GM23338 (cell line): ENCODE measurements around the gene CAMTA1. TPM values are rescaled to one million over a fixed set of nuclear protein-coding genes. Genes with fewer than 3 reads are reported as not detected.

Experiments used
- ATAC-seq: fragments of 200-7000 bp; cut with Tn5 transposase; 3 replicates; pipeline ENCODE4 v1.9.1; 2020
- DNase-seq: peaks from one replicate; pipeline ENCODE4 v3.0.0-alpha.2; 2015; ENCODE audit warnings: low spot score
- H2AFZ ChIP-seq: fragments of 200-600 bp; sonication (generic); 2 replicates; pipeline ENCODE4 v1.8.0; 2016; ENCODE audit warnings: antibody characterized with exemption, mild to moderate bottlenecking, moderate library complexity
- H3F3A ChIP-seq: fragments of 200-600 bp; sonication (generic); replicated peaks from 2 replicates; pipeline ENCODE4 v1.8.0; 2017; ENCODE audit warnings: antibody characterized with exemption, mixed run types, low read depth
- H3K27ac ChIP-seq: fragments of 200-600 bp; sonication (generic); 2 replicates; pipeline ENCODE4 v1.6.1; 2016; ENCODE audit warnings: low read depth
- H3K27me3 ChIP-seq: fragments of 200-600 bp; sonication (generic); 2 replicates; pipeline ENCODE4 v1.8.0; 2016; ENCODE audit warnings: mild to moderate bottlenecking, mixed run types, moderate library complexity; ENCODE audit not compliant: insufficient read depth
- H3K36me3 ChIP-seq: fragments of 200-600 bp; sonication (generic); 2 replicates; pipeline ENCODE4 v1.8.0; 2016; ENCODE audit warnings: mild to moderate bottlenecking; ENCODE audit not compliant: insufficient read depth
- H3K4me1 ChIP-seq: fragments of 200-600 bp; sonication (generic); 2 replicates; pipeline ENCODE4 v1.8.0; 2016; ENCODE audit warnings: mild to moderate bottlenecking, moderate library complexity; ENCODE audit not compliant: insufficient read depth
- H3K4me2 ChIP-seq: fragments of 200-600 bp; sonication (generic); 2 replicates; pipeline ENCODE4 v1.7.1; 2017; ENCODE audit warnings: mixed run types
- H3K4me3 ChIP-seq: fragments of 200-600 bp; sonication (generic); 2 replicates; pipeline ENCODE4 v1.6.1; 2016; ENCODE audit warnings: mixed run types
- H3K79me2 ChIP-seq: fragments of 200-600 bp; sonication (generic); replicated peaks from 2 replicates; pipeline ENCODE4 v1.8.0; 2017; ENCODE audit warnings: mild to moderate bottlenecking; ENCODE audit not compliant: insufficient read depth
- H3K9me2 ChIP-seq: fragments of 200-600 bp; sonication (generic); 2 replicates; pipeline ENCODE4 v1.8.0; 2017; ENCODE audit not compliant: insufficient read depth
- H4K20me1 ChIP-seq: fragments of 200-600 bp; sonication (generic); replicated peaks from 2 replicates; pipeline ENCODE4 v1.8.0; 2017; ENCODE audit warnings: mild to moderate bottlenecking; ENCODE audit not compliant: insufficient read depth
- H3K27ac Mint-ChIP-seq: 2 replicates; pipeline ENCODE4 v1.8.0; 2020; ENCODE audit warnings: inconsistent platforms, mild to moderate bottlenecking, moderate library complexity, mixed read lengths
- H3K27me3 Mint-ChIP-seq: 3 replicates; pipeline ENCODE4 v1.8.0; 2022; ENCODE audit warnings: low read depth, mild to moderate bottlenecking, moderate library complexity, mixed read lengths, inconsistent platforms; ENCODE audit not compliant: insufficient read depth, poor library complexity
- H3K36me3 Mint-ChIP-seq: 3 replicates; pipeline ENCODE4 v1.8.0; 2021; ENCODE audit warnings: low read depth, mild to moderate bottlenecking, inconsistent platforms, moderate library complexity, mixed read lengths
- H3K4me1 Mint-ChIP-seq: 3 replicates; pipeline ENCODE4 v1.8.0; 2020; ENCODE audit warnings: mild to moderate bottlenecking, inconsistent platforms, mixed read lengths
- H3K4me3 Mint-ChIP-seq: 3 replicates; pipeline ENCODE4 v1.8.0; 2021; ENCODE audit warnings: moderate library complexity, mild to moderate bottlenecking, inconsistent platforms, mixed read lengths
- H3K9me3 Mint-ChIP-seq: 3 replicates; pipeline ENCODE4 v1.8.0; 2020; ENCODE audit warnings: moderate library complexity, mild to moderate bottlenecking, inconsistent platforms, mixed read lengths
- CREB1 ChIP-seq: fragments of 250-450 bp; sonication (Bioruptor Pico); IDR thresholded peaks from 2 replicates; pipeline ENCODE4 v1.5.0; 2020; ENCODE audit warnings: low read depth, mild to moderate bottlenecking, moderate library complexity
- CTCF ChIP-seq, 2 experiments: fragments of 200-600 bp in 1 of 2; sonication (generic) in 1 of 2; conservative IDR thresholded peaks; 2 replicates each; pipeline versions ENCODE4 v1.5.1 to v1.6.1; 2016 to 2017; ENCODE audit warnings: antibody characterized with exemption in 2 of 2, low read depth in 2 of 2, mild to moderate bottlenecking in 2 of 2, moderate library complexity in 1 of 2
- ETS1 ChIP-seq: IDR thresholded peaks from 2 replicates; pipeline ENCODE4 v1.6.1; 2016; ENCODE audit warnings: antibody characterized with exemption
- EZH2 ChIP-seq: fragments of 200-600 bp; sonication (generic); IDR thresholded peaks from one replicate; pipeline ENCODE4 v1.8.0; 2017; ENCODE audit warnings: antibody characterized with exemption, mild to moderate bottlenecking, low read depth; ENCODE audit not compliant: unreplicated experiment
- EZH2phosphoT487 ChIP-seq: fragments of 200-600 bp; sonication (generic); IDR thresholded peaks from one replicate; pipeline ENCODE4 v1.8.1; 2018; ENCODE audit warnings: antibody characterized with exemption; ENCODE audit not compliant: unreplicated experiment
- JUNB ChIP-seq: IDR thresholded peaks from one replicate; pipeline ENCODE4 v1.6.1; 2016; ENCODE audit warnings: antibody characterized with exemption; ENCODE audit not compliant: unreplicated experiment
- NANOG ChIP-seq: IDR thresholded peaks from 2 replicates; pipeline ENCODE4 v1.6.1; 2016; ENCODE audit warnings: antibody characterized with exemption, borderline replicate concordance
- POLR2AphosphoS5 ChIP-seq: IDR thresholded peaks from 2 replicates; pipeline ENCODE4 v1.6.1; 2016; ENCODE audit warnings: antibody characterized with exemption, low read depth
- STAT1 ChIP-seq: IDR thresholded peaks from one replicate; pipeline ENCODE4 v1.6.1; 2016; ENCODE audit warnings: antibody characterized with exemption; ENCODE audit not compliant: unreplicated experiment
- ZNF114 ChIP-seq: fragments of 250-450 bp; sonication (Bioruptor Pico); IDR thresholded peaks from 2 replicates; pipeline ENCODE4 v1.5.0; 2020; ENCODE audit warnings: mild to moderate bottlenecking, moderate library complexity
- ZNF331 ChIP-seq: fragments of 250-450 bp; sonication (Bioruptor Pico); IDR thresholded peaks from 2 replicates; pipeline ENCODE4 v1.5.0; 2020; ENCODE audit warnings: low read depth, mild to moderate bottlenecking, moderate library complexity
- ZNF462 ChIP-seq: fragments of 250-450 bp; sonication (Bioruptor Pico); IDR thresholded peaks from 2 replicates; pipeline ENCODE4 v1.5.0; 2020; ENCODE audit warnings: mild to moderate bottlenecking, moderate library complexity
- polyA plus RNA-seq: library from polyadenylated mRNA; unstranded; fragments of >200 nt; fragmentation: Nextera tagmentation; extraction: Ambion mirVana; gene quantifications from 2 replicates; pipeline ENCODE4 v1.2.1, GENCODE V29; 2016
- total RNA-seq: library from RNA; depleted of rRNA; stranded (reverse); fragments of >200 nt; shearing (Covaris generic); gene quantifications from 2 replicates; pipeline ENCODE4 v1.2.3, GENCODE V29; 2014
- TF ChIP-seq, protein P1 (sequence below): IDR thresholded peaks from one replicate; pipeline ENCODE4 v1.6.1; 2018; ENCODE audit warnings: antibody characterized with exemption; ENCODE audit not compliant: unreplicated experiment

The CAMTA1 gene
- total and polyA plus RNA-seq, 2 experiments from 2014 or later: 115 to 519 TPM

DNA sequence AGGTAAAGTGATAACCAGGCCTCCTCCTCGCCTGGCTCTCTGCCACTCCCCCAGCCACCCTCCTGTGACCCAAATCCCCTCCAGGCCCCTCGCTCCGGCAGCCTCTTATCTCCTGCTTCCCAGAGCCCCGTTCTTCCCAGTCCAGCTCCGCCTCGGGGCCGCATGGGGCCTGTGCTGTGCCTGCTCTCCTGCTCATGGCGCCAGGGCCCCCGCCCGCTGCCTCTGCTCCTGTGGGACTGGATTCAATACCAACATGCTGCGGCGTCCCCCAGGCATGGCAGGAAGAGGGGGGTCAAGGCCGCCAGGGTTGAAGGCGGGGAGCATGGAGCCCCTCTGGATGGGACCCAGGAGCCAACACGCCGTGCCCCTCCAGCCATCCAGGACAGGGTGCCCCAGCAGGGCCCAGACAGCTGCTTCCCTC is 772.8 kb downstream of the CAMTA1 start:
- ATAC-seq (no peak; the same call in 2 of the 3 replicates), DNase-seq (peak; percentile 9)
- Mint-ChIP-seq H3K27ac (no peak overlapping the region), H3K36me3 (peaks cover under 1% of the 10 kb centered on the region; the same call in 1 of the 3 replicates), H3K9me3 (no peaks in the 10 kb centered on the region; the same call in none of the 3 replicates), H3K4me3 (no peak overlapping the region), H3K27me3 (peaks cover 17% of the 10 kb centered on the region), H3K4me1 (peaks cover 2% of the 10 kb centered on the region; the same call in 2 of the 3 replicates)
- H3K9me2 ChIP-seq: no peaks in the 10 kb centered on the region
- no peak overlapping the region for H3K4me3 ChIP-seq
- H3K79me2 ChIP-seq: no peaks in the 10 kb centered on the region
- no peaks in the 10 kb centered on the region for H3K4me1 ChIP-seq
- no peak overlapping the region for H3K4me2 ChIP-seq
- TF ChIP-seq, protein P1, sequence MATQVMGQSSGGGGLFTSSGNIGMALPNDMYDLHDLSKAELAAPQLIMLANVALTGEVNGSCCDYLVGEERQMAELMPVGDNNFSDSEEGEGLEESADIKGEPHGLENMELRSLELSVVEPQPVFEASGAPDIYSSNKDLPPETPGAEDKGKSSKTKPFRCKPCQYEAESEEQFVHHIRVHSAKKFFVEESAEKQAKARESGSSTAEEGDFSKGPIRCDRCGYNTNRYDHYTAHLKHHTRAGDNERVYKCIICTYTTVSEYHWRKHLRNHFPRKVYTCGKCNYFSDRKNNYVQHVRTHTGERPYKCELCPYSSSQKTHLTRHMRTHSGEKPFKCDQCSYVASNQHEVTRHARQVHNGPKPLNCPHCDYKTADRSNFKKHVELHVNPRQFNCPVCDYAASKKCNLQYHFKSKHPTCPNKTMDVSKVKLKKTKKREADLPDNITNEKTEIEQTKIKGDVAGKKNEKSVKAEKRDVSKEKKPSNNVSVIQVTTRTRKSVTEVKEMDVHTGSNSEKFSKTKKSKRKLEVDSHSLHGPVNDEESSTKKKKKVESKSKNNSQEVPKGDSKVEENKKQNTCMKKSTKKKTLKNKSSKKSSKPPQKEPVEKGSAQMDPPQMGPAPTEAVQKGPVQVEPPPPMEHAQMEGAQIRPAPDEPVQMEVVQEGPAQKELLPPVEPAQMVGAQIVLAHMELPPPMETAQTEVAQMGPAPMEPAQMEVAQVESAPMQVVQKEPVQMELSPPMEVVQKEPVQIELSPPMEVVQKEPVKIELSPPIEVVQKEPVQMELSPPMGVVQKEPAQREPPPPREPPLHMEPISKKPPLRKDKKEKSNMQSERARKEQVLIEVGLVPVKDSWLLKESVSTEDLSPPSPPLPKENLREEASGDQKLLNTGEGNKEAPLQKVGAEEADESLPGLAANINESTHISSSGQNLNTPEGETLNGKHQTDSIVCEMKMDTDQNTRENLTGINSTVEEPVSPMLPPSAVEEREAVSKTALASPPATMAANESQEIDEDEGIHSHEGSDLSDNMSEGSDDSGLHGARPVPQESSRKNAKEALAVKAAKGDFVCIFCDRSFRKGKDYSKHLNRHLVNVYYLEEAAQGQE: no peak
- no peak for TF ChIP-seq ZNF114 (CRISPR knock-in tag)
- no peak for TF ChIP-seq EZH2
- no peak for TF ChIP-seq ZNF462 (CRISPR knock-in tag)
- TF ChIP-seq NANOG: no peak
- no peak for TF ChIP-seq ZNF331 (CRISPR knock-in tag)
- TF ChIP-seq CREB1 (CRISPR knock-in tag): no peak
- TF ChIP-seq CTCF (conservative IDR thresholded peaks at IDR 0.05; ENCODE audit: low read depth in 2 of 2): no peak
- no peak for TF ChIP-seq STAT1
- no peak for TF ChIP-seq EZH2phosphoT487
- TF ChIP-seq POLR2AphosphoS5: no peak
- no peak for TF ChIP-seq JUNB
- no peak for TF ChIP-seq ETS1
- no peaks in the 10 kb centered on the region for H3K36me3 ChIP-seq
- H3F3A ChIP-seq: no peaks in the 10 kb centered on the region
- no peaks in the 10 kb centered on the region for H4K20me1 ChIP-seq
- no peaks in the 10 kb centered on the region for H3K27me3 ChIP-seq
- no peak overlapping the region for H3K27ac ChIP-seq
- no peak overlapping the region for H2AFZ ChIP-seq
